HEK293 (cell line): ENCODE measurements around the gene LRP3.
A peak's percentile ranks its signal among the peaks of the same experiment; 100 is the strongest.

ENCODE experiments used
- CTCF ChIA-PET: fragments of 350-600 bp; formaldehyde crosslinking; extraction: SDS; loops from one replicate; lab custom pipeline; 2021; ENCODE audit warnings: antibody characterized with exemption; lab: Yijun Ruan, JAX
- POLR2A ChIA-PET: fragments of 300-600 bp; formaldehyde crosslinking; extraction: SDS; loops from one replicate; lab custom pipeline; 2020; ENCODE audit warnings: antibody characterized with exemption, inconsistent platforms; lab: Yijun Ruan, JAX
- H3K27ac ChIP-seq: fragments of 200-500 bp; sonication (Bioruptor generic); 2 replicates; pipeline ENCODE4 v1.5.1; 2014; ENCODE audit warnings: low read depth, low read length, control low read depth, inconsistent platforms; ENCODE audit errors: extremely low read depth
- H3K36me3 ChIP-seq, 2 experiments: fragments of 200-500 bp in 1 of 2; sonication (Bioruptor generic) in 1 of 2; 1 replicate in 1 of 2; 2 replicates in 1 of 2; pipeline ENCODE4 v1.5.1; 2014 to 2017; ENCODE audit warnings: inconsistent platforms in 2 of 2, low read length in 2 of 2; ENCODE audit not compliant: control insufficient read depth in 2 of 2, insufficient read depth in 1 of 2
- H3K4me1 ChIP-seq: fragments of 200-500 bp; sonication (Bioruptor generic); 2 replicates; pipeline ENCODE4 v1.5.1; 2014; ENCODE audit warnings: mild to moderate bottlenecking, low read length, inconsistent platforms; ENCODE audit not compliant: control insufficient read depth, insufficient read depth
- H3K4me3 ChIP-seq: 2 replicates; pipeline ENCODE4 v1.5.1; 2011; ENCODE audit warnings: low read depth, mild to moderate bottlenecking, control low read depth, low read length, moderate library complexity
- H3K9me3 ChIP-seq: fragments of 200-500 bp; sonication (Bioruptor generic); 2 replicates; pipeline ENCODE4 v1.5.1; 2014; ENCODE audit warnings: low read depth, low read length, inconsistent platforms; ENCODE audit not compliant: control insufficient read depth, insufficient read depth
- ELK4 ChIP-seq: IDR thresholded peaks from 2 replicates; pipeline ENCODE4 v1.6.1; 2011; ENCODE audit warnings: mild to moderate bottlenecking, low read depth, low read length, borderline replicate concordance
- KLF10 ChIP-seq: fragments of 450-650 bp; IDR thresholded peaks from 2 replicates; pipeline ENCODE4 v1.5.1; 2018; ENCODE audit warnings: missing biosample characterization, mild to moderate bottlenecking, missing genetic modification characterization
- PRDM4 ChIP-seq: fragments of 450-650 bp; formaldehyde crosslinking; IDR thresholded peaks from 2 replicates; pipeline ENCODE4 v1.5.1; 2017; ENCODE audit warnings: missing biosample characterization, missing genetic modification characterization
- RBAK ChIP-seq: fragments of 450-650 bp; formaldehyde crosslinking; IDR thresholded peaks from 2 replicates; pipeline ENCODE4 v1.5.1; 2016; ENCODE audit warnings: missing biosample characterization, missing genetic modification characterization
- REST ChIP-seq: fragments of 450-650 bp; formaldehyde crosslinking; IDR thresholded peaks from 2 replicates; pipeline ENCODE4 v1.5.1; 2016; ENCODE audit warnings: missing biosample characterization, missing genetic modification characterization
- SP3 ChIP-seq: fragments of 450-650 bp; formaldehyde crosslinking; IDR thresholded peaks from 2 replicates; pipeline ENCODE4 v1.5.1; 2016; ENCODE audit warnings: missing biosample characterization, missing genetic modification characterization
- ZBTB1 ChIP-seq: fragments of 450-650 bp; formaldehyde crosslinking; IDR thresholded peaks from 2 replicates; pipeline ENCODE4 v1.5.1; 2016; ENCODE audit warnings: missing biosample characterization, missing genetic modification characterization
- ZIC2 ChIP-seq: fragments of 450-650 bp; formaldehyde crosslinking; IDR thresholded peaks from 2 replicates; pipeline ENCODE4 v1.5.1; 2016; ENCODE audit warnings: missing biosample characterization, missing genetic modification characterization
- ZNF2 ChIP-seq: fragments of 450-650 bp; formaldehyde crosslinking; IDR thresholded peaks from 2 replicates; pipeline ENCODE4 v1.5.1; 2016; ENCODE audit warnings: missing biosample characterization, missing genetic modification characterization
- ZNF558 ChIP-seq: fragments of 450-650 bp; formaldehyde crosslinking; IDR thresholded peaks from 2 replicates; pipeline ENCODE4 v1.5.1; 2016; ENCODE audit warnings: missing biosample characterization, missing genetic modification characterization
- ZNF580 ChIP-seq: fragments of 450-650 bp; formaldehyde crosslinking; IDR thresholded peaks from 2 replicates; pipeline ENCODE4 v1.5.1; 2016; ENCODE audit warnings: missing biosample characterization, missing genetic modification characterization
- ZNF610 ChIP-seq: fragments of 450-650 bp; formaldehyde crosslinking; IDR thresholded peaks from 2 replicates; pipeline ENCODE4 v1.5.1; 2016; ENCODE audit warnings: missing biosample characterization, missing genetic modification characterization, borderline replicate concordance
- ZNF664 ChIP-seq: fragments of 450-650 bp; formaldehyde crosslinking; IDR thresholded peaks from 2 replicates; pipeline ENCODE4 v1.5.1; 2016; ENCODE audit warnings: missing biosample characterization, missing genetic modification characterization
- ZNF677 ChIP-seq: fragments of 450-650 bp; IDR thresholded peaks from 2 replicates; pipeline ENCODE4 v1.5.0; 2018; ENCODE audit warnings: missing biosample characterization, mild to moderate bottlenecking, missing genetic modification characterization, moderate library complexity
- ZNF692 ChIP-seq: fragments of 450-650 bp; formaldehyde crosslinking; IDR thresholded peaks from 2 replicates; pipeline ENCODE4 v1.5.1; 2016; ENCODE audit warnings: missing biosample characterization, missing genetic modification characterization

The LRP3 gene

GRCh38 chr19:33159149-33159548 is 35.0 kb upstream of the LRP3 start (continued):
- TF ChIP-seq ELK4 = no peak
- no peak for TF ChIP-seq KLF10 (tag by site-specific recombination)
- peak; percentile 55; the same call in 1 of the 2 replicates for TF ChIP-seq SP3 (tag by site-specific recombination)
- peak; percentile 96 for TF ChIP-seq ZNF580 (tag by site-specific recombination)
- TF ChIP-seq REST = peak; percentile 91
- TF ChIP-seq ZBTB1 (tag by site-specific recombination) = peak; percentile 89
- no peak for TF ChIP-seq ZNF677 (tag by site-specific recombination)
- peak; percentile 95 for TF ChIP-seq ZNF558
- peak; percentile 55; the same call in 1 of the 2 replicates for TF ChIP-seq PRDM4
- TF ChIP-seq RBAK (tag by site-specific recombination) = peak; percentile 82
- TF ChIP-seq ZNF2 = no peak

- ChIA-PET POLR2A (no interaction called here), CTCF (interaction anchor here (0.9 to 8.8 kb wide), 7 partner anchors 10 to 34 kb away, joined by 3 to 92 read pairs (median 5); no protein-coding TSS in a partner anchor)
These were observed 34.2 kb upstream of the LRP3 start for GRCh38 chr19:33159893-33160292.

GRCh38 chr19:33161201-33161600 is 32.9 kb upstream of the LRP3 start:
- Histone ChIP-seq H3K4me1 (peaks cover 9% of the 10 kb centered on the region), H3K9me3 (no peaks in the 10 kb centered on the region), H3K27ac (peak overlapping the region; percentile 31; the same call in 1 of the 2 replicates), H3K36me3 (no peaks in the 10 kb centered on the region; a peak in 1 of 3 replicates), H3K4me3 (no peak overlapping the region)
- POLR2A ChIA-PET = interaction anchor here (1.0 to 2.8 kb wide), 2 partner anchors 15 to 17 kb away, joined by 4 to 37 read pairs; no protein-coding TSS in a partner anchor
- no peak for TF ChIP-seq ZNF664 (tag by site-specific recombination)
- TF ChIP-seq ZIC2 = 0 out of 2 replicates have a peak, but pooled peaks have one; percentile 17
- CTCF ChIA-PET = interaction anchor here (0.7 to 8.8 kb wide), 8 partner anchors 9 to 75 kb away, joined by 3 to 92 read pairs (median 6); no protein-coding TSS in a partner anchor

More at GRCh38 chr19:33159893-33160292, 34.2 kb upstream of the LRP3 start:
- H3K27ac ChIP-seq = 0 out of 2 replicates have a peak overlapping the region, but pooled peaks have one; percentile 11
- peak; percentile 100 for TF ChIP-seq ZNF610 (tag by site-specific recombination)
- no peak for TF ChIP-seq ZNF692 (tag by site-specific recombination)
- TF ChIP-seq, all 188 proteins: peak for 1
- no peaks in the 10 kb centered on the region for H3K9me3 ChIP-seq
- peaks cover 9% of the 10 kb centered on the region for H3K4me1 ChIP-seq
- H3K36me3 ChIP-seq = no peaks in the 10 kb centered on the region; a peak in 1 of 3 replicates
- no peak overlapping the region for H3K4me3 ChIP-seq
